Pancreas (tissue), 10 donors: Measurements from ENCODE around the gene TSPAN8. TPM values are rescaled to one million over a fixed set of nuclear protein-coding genes. Genes with fewer than 3 reads are reported as not detected.

ENCODE experiments used
- ATAC-seq, 4 donors: fragments of 200-7000 bp; cut with Tn5 transposase; one replicate each; pipeline versions ENCODE4 v1.8.0 to v1.9.1; 2020; ENCODE audit warnings: mild to moderate bottlenecking in 4 of 4, moderate library complexity in 4 of 4
- DNase-seq, 6 donors: peaks; one replicate each; pipeline ENCODE4 v3.0.0-alpha.2; 2020
- FAIRE-seq: peaks from 2 replicates; lab custom pipeline; 2012; peaks lifted over from hg19 to GRCh38; lab: Jason Lieb, UNC
- H3K27ac ChIP-seq, 4 donors: fragments of 200-600 bp; sonication (generic); 1 replicate in 3 of 4; 2 replicates in 1 of 4; pipeline versions ENCODE4 v1.5.0 to v1.8.0; 2020
- H3K27me3 ChIP-seq, 4 donors: fragments of 200-600 bp; one replicate each; pipeline ENCODE4 v1.8.0; 2021
- H3K36me3 ChIP-seq, 3 donors: fragments of 200-600 bp; sonication (generic) in 1 of 3; one replicate each; pipeline versions ENCODE4 v1.5.0 to v1.8.0; 2020 to 2021
- H3K4me1 ChIP-seq, 3 donors: fragments of 200-600 bp; one replicate each; pipeline ENCODE4 v1.8.0; 2021
- H3K4me3 ChIP-seq, 4 donors: fragments of 200-600 bp; sonication (generic) in 2 of 4; one replicate each; pipeline versions ENCODE4 v1.5.0 to v1.8.0; 2020 to 2021
- H3K9me3 ChIP-seq, 4 donors: fragments of 200-600 bp; one replicate each; pipeline ENCODE4 v1.8.0; 2021
- CTCF ChIP-seq, 4 donors: fragments of 200-600 bp; sonication (generic) in 3 of 4; IDR thresholded peaks; one replicate each; pipeline versions ENCODE4 v1.5.0 to v1.8.0; 2021; ENCODE audit warnings: antibody characterized with exemption in 4 of 4
- WGBS, 2 donors: extraction: QIAGEN DNeasy Blood & Tissue Kit; methylation state at CpG; one replicate each; pipeline ENCODE4 v1.1.7; 2013; 5-methylcytosine and 5-hydroxymethylcytosine counted together
- intact Hi-C, 3 donors: fragments of 100-400 bp; cut with DNase I; formaldehyde crosslinking; loops; one replicate each; pipeline versions ENCODE4 v1.11.1 to v1.14.2; 2022
- polyA plus RNA-seq, 2 donors: library from polyadenylated mRNA; stranded (reverse); fragments of 200-250 nt; gene quantifications; one replicate each; pipeline ENCODE4 v1.2.3, GENCODE V29; 2013
- total RNA-seq, 6 donors: library from RNA; stranded (reverse); fragmentation: NEBNext Ultra II Directional in 4 of 6; extraction: Animal tissue kit (Norgen Biotek cat#: 25700) in 4 of 6; gene quantifications; one replicate each; pipeline versions ENCODE4 v1.2.1 to v1.2.4, GENCODE V29; 2021 to 2023
- donor health status: healthy with polysubstance abuse.
- donor health status: DM: no; HTN: no; CAD: no; lungs with moderate emphysema.
- donor health status: DM: no; HTN: no; CAD: no.
- donor health status: control.
- donor health status: control.
- donor health status: Bipolar disorder and iron deficiency.
- donor health status: DM: yes; HTN: yes; CAD: no.
- donor health status: DM: no; HTN: no; CAD: no.
- donor health status: DM: no; HTN: no; CAD: no.
- donor health status: DM: yes; HTN: yes; CAD: no.

Gene TSPAN8
- total and polyA plus RNA-seq, 8 donors, result 21.8 to 95.9 (median 32.1) TPM

DNA sequence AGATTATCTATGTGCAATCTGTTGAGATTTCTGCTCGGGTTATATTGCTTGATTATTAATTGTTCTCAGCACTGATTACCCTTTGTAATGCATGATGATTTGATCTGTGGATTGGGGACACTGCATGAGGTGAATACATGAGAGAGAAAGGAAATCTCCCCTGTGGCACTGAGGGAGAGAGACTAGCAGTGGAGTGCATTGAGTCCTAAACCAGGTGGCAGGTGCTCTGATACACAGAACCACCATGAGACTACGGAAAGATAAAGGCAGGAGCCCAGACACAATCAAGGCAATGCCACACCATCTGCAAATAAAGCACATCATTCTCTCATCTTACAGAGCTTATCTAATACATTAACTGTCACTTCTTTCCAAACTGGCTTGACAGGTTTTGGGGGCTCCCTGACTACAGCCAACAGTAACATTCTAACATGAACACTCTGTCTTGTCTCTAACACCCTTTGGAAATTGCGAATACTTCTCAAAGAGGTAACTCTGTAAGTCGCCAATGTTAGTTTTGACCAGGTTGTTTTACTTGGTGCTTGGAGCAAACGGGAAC lies 37.6 kb upstream of the TSPAN8 start:
- no peak for TF ChIP-seq CTCF (IDR thresholded peaks at IDR 0.05)
- no peak for FAIRE-seq
- Histone ChIP-seq H3K27ac (no peak overlapping the region), H3K9me3 (no peaks in the 10 kb centered on the region), H3K36me3 (no peaks in the 10 kb centered on the region), H3K4me3 (no peak overlapping the region), H3K27me3 (no peaks in the 10 kb centered on the region), H3K4me1 (peaks cover 0 to 18% (median 9%) of the 10 kb centered on the region in 3 donors)
- DNase-seq, result no peak
- peak in 1 of 4 donors; percentile 22 for ATAC-seq
- intact Hi-C loops, result no loop called here
- WGBS, 2 donors, result 61 to 71% methylated on average over 5 of the region's 5 CpGs

- H3K27me3 ChIP-seq, result no peaks in the 10 kb centered on the region
- TF ChIP-seq CTCF (IDR thresholded peaks at IDR 0.05), result no peak
- peak overlapping the region in 1 of 4 donors; percentile 2 for H3K27ac ChIP-seq
- WGBS, 2 donors, result 11 to 14% methylated on average over 2 of the region's 2 CpGs
- intact Hi-C loops, result no loop called here
- FAIRE-seq (no peak), ATAC-seq (peak in 3 of 4 donors; percentile 64 to 94 (median 92)), DNase-seq (no peak)
- H3K9me3 ChIP-seq, result no peaks in the 10 kb centered on the region
- H3K4me3 ChIP-seq, result no peak overlapping the region
- no peaks in the 10 kb centered on the region for H3K36me3 ChIP-seq
- peaks cover 0 to 18% (median 9%) of the 10 kb centered on the region in 3 donors for H3K4me1 ChIP-seq
Measured at GRCh38 chr12:71194657-71195056, 36.9 kb upstream of the TSPAN8 start.

DNA sequence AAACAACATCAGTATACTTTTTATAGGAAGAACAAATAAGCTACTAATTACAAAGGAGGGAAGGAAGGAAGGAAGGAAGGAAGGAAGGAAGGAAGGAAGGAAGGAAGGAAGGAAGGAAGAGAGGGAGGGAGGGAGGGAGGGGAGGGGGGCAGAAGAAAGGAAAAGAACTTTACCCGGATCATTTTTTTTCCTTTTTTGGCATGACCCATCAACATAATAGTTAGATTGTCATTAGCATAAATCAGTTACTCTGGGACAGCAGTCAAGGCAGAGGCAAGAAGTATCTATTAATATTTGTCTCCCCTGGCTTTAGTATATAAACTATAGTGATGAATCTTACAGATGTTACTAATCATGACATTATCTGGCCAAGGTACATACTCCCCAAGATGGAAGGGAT lies 35.2 kb upstream of the TSPAN8 start:
- Histone ChIP-seq H3K9me3 (no peaks in the 10 kb centered on the region), H3K4me3 (no peak overlapping the region), H3K36me3 (no peaks in the 10 kb centered on the region), H3K27ac (no peak overlapping the region), H3K27me3 (no peaks in the 10 kb centered on the region), H3K4me1 (peaks cover 0 to 18% (median 9%) of the 10 kb centered on the region in 3 donors)
- no peak for TF ChIP-seq CTCF (IDR thresholded peaks at IDR 0.05)
- no peak for DNase-seq
- 69 to 88% methylated on average over 1 of the region's 1 CpG for WGBS, 2 donors
- intact Hi-C loops, result no loop called here
- ATAC-seq, result no peak
- FAIRE-seq, result no peak

GRCh38 chr12:71191509-71192196 lies 33.9 kb upstream of the TSPAN8 start:
- no peak for FAIRE-seq
- Histone ChIP-seq H3K27me3 (no peaks in the 10 kb centered on the region), H3K36me3 (no peaks in the 10 kb centered on the region), H3K4me1 (peaks cover 0 to 18% (median 9%) of the 10 kb centered on the region in 3 donors), H3K9me3 (no peaks in the 10 kb centered on the region), H3K4me3 (no peak overlapping the region), H3K27ac (peak overlapping the region in 1 of 4 donors; percentile 30)
- 8% methylated on average over 5 of the region's 5 CpGs for WGBS, 2 donors
- DNase-seq, result no peak
- no peak for TF ChIP-seq CTCF (IDR thresholded peaks at IDR 0.05)
- intact Hi-C loops, result no loop called here
- ATAC-seq, result peak in 3 of 4 donors; percentile 37 to 72 (median 68)

GRCh38 chr12:71190822-71191221 lies 33.0 kb upstream of the TSPAN8 start:
- Histone ChIP-seq H3K27ac (no peak overlapping the region), H3K4me3 (no peak overlapping the region), H3K36me3 (no peaks in the 10 kb centered on the region), H3K9me3 (no peaks in the 10 kb centered on the region), H3K4me1 (peaks cover 0 to 18% (median 9%) of the 10 kb centered on the region in 3 donors), H3K27me3 (no peaks in the 10 kb centered on the region)
- ATAC-seq, result no peak
- no peak for DNase-seq
- no peak for TF ChIP-seq CTCF (IDR thresholded peaks at IDR 0.05)
- no peak for FAIRE-seq
- intact Hi-C loops, result no loop called here
- 65 to 68% methylated on average over 4 of the region's 4 CpGs for WGBS, 2 donors
